A549 treated with GW870086 at 1 μM for 4 hours (cell line): ENCODE results near the gene UPF1. TPM values are rescaled to one million over a fixed set of nuclear protein-coding genes. Genes with fewer than 3 reads are reported as not detected.

Experiments
- total RNA-seq: library from RNA; stranded (reverse); fragments of 200-300 nt; extraction: Qiagen RNA extraction; gene quantifications from 5 replicates; pipeline ENCODE4 v1.2.3, GENCODE V29; 2022; ENCODE audit warnings: low read depth

UPF1 gene
- 31.8 to 42.1 TPM (median 39.6 TPM) in 5 replicates for total RNA-seq

GRCh38 chr19:18831524-18832305 lies at the start of gene UPF1:
UPF1 (plus strand) TSS chr19:18831959; CDS start chr19:18832210, 251 bp downstream.

DNA sequence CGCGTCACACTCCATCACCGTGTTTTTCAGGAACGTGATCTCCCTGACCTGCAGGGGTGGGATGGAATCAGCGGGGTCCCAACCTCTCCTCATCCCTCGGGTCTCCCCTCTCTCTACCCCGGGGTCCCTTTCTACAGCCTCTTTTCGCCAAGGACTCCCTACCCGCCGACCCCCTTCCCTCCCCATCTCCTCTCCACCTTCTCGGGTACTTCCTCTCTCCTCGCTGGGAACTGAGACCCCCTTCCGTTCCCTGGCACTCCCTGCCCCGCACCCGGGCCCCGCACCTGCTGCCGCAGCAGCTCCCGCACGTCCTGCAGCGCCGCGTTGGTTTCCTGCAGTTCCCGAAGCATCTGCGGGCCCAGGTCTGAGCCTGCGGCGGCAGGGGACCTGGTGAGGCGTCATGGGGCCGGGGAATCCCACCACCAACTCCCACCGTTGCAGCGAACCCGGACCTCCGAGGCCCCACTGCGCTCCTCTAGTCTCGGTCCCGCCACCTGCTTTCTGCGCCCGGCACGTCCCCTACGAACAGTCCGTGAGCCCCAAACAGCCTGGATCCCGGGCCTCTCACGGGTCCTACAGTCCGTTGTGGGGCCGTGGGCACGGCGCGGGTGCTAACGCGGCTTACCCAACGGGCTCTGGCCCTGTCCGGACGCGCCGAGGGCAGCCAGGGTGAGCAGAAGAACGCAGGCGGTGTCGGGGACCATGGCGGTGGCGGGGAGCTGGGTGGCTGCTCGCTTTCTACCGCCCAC lies 41.0 kb upstream of the UPF1 start, which contains the start of gene COMP:
TSS of gene COMP (minus strand) at position 740 of the 749 bp plus-strand sequence. CDS start at position 704, 36 bp downstream.

DNA sequence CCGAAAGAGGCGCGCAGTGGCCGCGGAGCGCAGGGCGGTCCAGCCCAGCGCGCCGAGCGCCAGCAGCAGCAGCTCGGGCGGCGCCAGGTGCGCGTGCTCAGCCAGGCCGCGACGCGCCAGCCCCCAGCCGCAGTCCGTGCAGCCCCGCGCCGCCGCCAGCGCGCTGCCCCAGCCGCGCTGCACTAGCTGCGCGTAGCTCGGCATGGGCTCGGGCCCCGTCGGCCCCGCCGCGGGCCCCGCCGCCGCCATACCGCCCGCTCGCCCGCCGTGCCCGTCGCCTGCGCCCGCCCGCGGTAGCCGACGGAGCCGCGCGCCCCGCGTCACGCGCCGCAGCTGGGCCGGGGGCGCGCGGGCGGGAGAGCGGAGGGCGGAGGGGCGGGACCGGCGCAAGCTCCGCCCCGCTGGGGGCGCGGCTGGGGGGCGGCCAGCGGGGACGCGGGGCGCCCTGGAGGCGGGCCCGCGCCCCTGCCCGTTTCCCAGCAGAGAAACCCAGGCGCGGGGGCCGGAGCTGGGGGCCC lies 64.1 kb downstream of the UPF1 start, which contains the start of gene CERS1:
TSS of gene CERS1 (minus strand) at position 335 of the 518 bp plus-strand sequence. CDS start at position 249, 86 bp downstream.

Other genes with a start within 250 kb of the UPF1 start
- gene REX1BD, start 243.2 kb upstream of the UPF1 start, total RNA-seq: 46.5 to 56.7 TPM (median 56.3 TPM) in 5 replicates
- gene CRLF1, start 225.2 kb upstream of the UPF1 start, total RNA-seq: 2.5 to 5.2 TPM (median 3.6 TPM) in 5 replicates
- gene TMEM59L, start 219.1 kb upstream of the UPF1 start, total RNA-seq: 3.8 to 6.1 TPM (median 5.8 TPM) in 5 replicates
- 2.3 to 3.4 TPM (median 3.4 TPM) in 5 replicates for gene KLHL26, start 194.9 kb upstream of the UPF1 start, total RNA-seq
- gene CRTC1, start 148.3 kb upstream of the UPF1 start, total RNA-seq: 2.5 to 4.1 TPM (median 3.6 TPM) in 5 replicates
- 0.06 to 0.16 TPM (median 0.08 TPM) in 5 replicates for gene COMP, start 40.7 kb upstream of the UPF1 start, total RNA-seq
- gene CERS1, start 64.2 kb downstream of the UPF1 start, total RNA-seq: 3.2 to 5.8 TPM (median 5.0 TPM) in 5 replicates
- 132 to 176 TPM (median 157 TPM) in 5 replicates for gene COPE, start 87.4 kb downstream of the UPF1 start, total RNA-seq
- gene DDX49, start 87.8 kb downstream of the UPF1 start, total RNA-seq: 31.2 to 49.9 TPM (median 42.7 TPM) in 5 replicates
- gene HOMER3, start 109.3 kb downstream of the UPF1 start, total RNA-seq: 24.6 to 32.7 TPM (median 28.6 TPM) in 5 replicates
- 21.2 to 36.2 TPM (median 31.9 TPM) in 5 replicates for gene SUGP2, start 201.6 kb downstream of the UPF1 start, total RNA-seq
- 23.2 to 28.4 TPM (median 27.8 TPM) in 5 replicates for gene ARMC6, start 201.6 kb downstream of the UPF1 start, total RNA-seq
- gene SLC25A42, start 232.0 kb downstream of the UPF1 start, total RNA-seq: 0.47 to 0.88 TPM (median 0.73 TPM) in 5 replicates